ENCODE data around the gene SFTPB. TPM values are rescaled to one million over a fixed set of nuclear protein-coding genes. Genes with fewer than 3 reads are reported as not detected.
A peak's percentile ranks its signal among the peaks of the same experiment; 100 is the strongest.
"Not testable (repeated sequence)": the region's sequence is repeated elsewhere in the genome, so short reads cannot be mapped to it uniquely, and the experiment has no call there.

SFTPB gene
- total RNA-seq, 1 experiment from 2014 or later, result not detected

GRCh38 chr2:85662899-85663593, 5.0 kb downstream of the SFTPB start:
- Histone ChIP-seq H3K27ac (no peak overlapping the region), H3K36me3 (no peaks in the 10 kb centered on the region), H3K4me1 (no peaks in the 10 kb centered on the region), H3K4me3 (no peak overlapping the region), H3K27me3 (no peaks in the 10 kb centered on the region), H3K9me3 (replicated peaks) (no peaks in the 10 kb centered on the region)
- peak in 1 of 2 experiments; percentile 30 for DNase-seq

GRCh38 chr2:85661139-85661858, 6.7 kb downstream of the SFTPB start:
- no peaks in the 10 kb centered on the region for H3K27me3 ChIP-seq
- H3K4me1 ChIP-seq, result no peaks in the 10 kb centered on the region
- no peak overlapping the region for H3K4me3 ChIP-seq
- no peak for DNase-seq
- no peaks in the 10 kb centered on the region for H3K9me3 ChIP-seq (replicated peaks)
- no peak overlapping the region for H3K27ac ChIP-seq
- no peaks in the 10 kb centered on the region for H3K36me3 ChIP-seq

- Histone ChIP-seq H3K27me3 (no peaks in the 10 kb centered on the region), H3K36me3 (no peaks in the 10 kb centered on the region), H3K27ac (no peak overlapping the region), H3K4me1 (no peaks in the 10 kb centered on the region), H3K4me3 (no peak overlapping the region), H3K9me3 (replicated peaks) (no peaks in the 10 kb centered on the region)
- DNase-seq, result no peak
Observed at GRCh38 chr2:85660725-85661124, 7.3 kb downstream of the SFTPB start.

GRCh38 chr2:85660301-85660700, 7.7 kb downstream of the SFTPB start:
- H3K4me1 ChIP-seq; H3K9me3 ChIP-seq (replicated peaks); H3K27me3 ChIP-seq; H3K27ac ChIP-seq; DNase-seq; H3K4me3 ChIP-seq; H3K36me3 ChIP-seq: not testable (repeated sequence)

- no peaks in the 10 kb centered on the region for H3K27me3 ChIP-seq
- H3K4me3 ChIP-seq, result no peak overlapping the region
- H3K9me3 ChIP-seq (replicated peaks), result no peaks in the 10 kb centered on the region
- H3K36me3 ChIP-seq, result 0 out of 2 replicates have a peak, but pooled peaks cover 2% of the 10 kb centered on the region
- H3K27ac ChIP-seq, result no peak overlapping the region
- no peak for DNase-seq
- no peaks in the 10 kb centered on the region for H3K4me1 ChIP-seq
Observed at GRCh38 chr2:85659324-85659981, 8.5 kb downstream of the SFTPB start.

- not testable (repeated sequence) for H3K4me3 ChIP-seq; H3K4me1 ChIP-seq; H3K27ac ChIP-seq; DNase-seq; H3K9me3 ChIP-seq (replicated peaks); H3K27me3 ChIP-seq
- peaks cover 19% of the 10 kb centered on the region for H3K36me3 ChIP-seq
Observed at GRCh38 chr2:85657399-85657798, 10.6 kb downstream of the SFTPB start.

- no peak overlapping the region for H3K27ac ChIP-seq
- H3K27me3 ChIP-seq, result no peaks in the 10 kb centered on the region
- no peaks in the 10 kb centered on the region for H3K4me1 ChIP-seq
- H3K9me3 ChIP-seq (replicated peaks), result no peaks in the 10 kb centered on the region
- no peak for DNase-seq
- H3K4me3 ChIP-seq, result no peak overlapping the region
- peaks cover 26% of the 10 kb centered on the region for H3K36me3 ChIP-seq
Observed at GRCh38 chr2:85656468-85656867, 11.5 kb downstream of the SFTPB start.

- Histone ChIP-seq H3K36me3 (peaks cover 31% of the 10 kb centered on the region), H3K4me3 (no peak overlapping the region), H3K9me3 (replicated peaks) (no peaks in the 10 kb centered on the region), H3K27me3 (no peaks in the 10 kb centered on the region), H3K4me1 (no peaks in the 10 kb centered on the region), H3K27ac (no peak overlapping the region)
- DNase-seq, result no peak
Observed at GRCh38 chr2:85655961-85656417, 12.0 kb downstream of the SFTPB start.

- H3K27me3 ChIP-seq, result no peaks in the 10 kb centered on the region
- H3K36me3 ChIP-seq, result peaks cover 49% of the 10 kb centered on the region
- no peaks in the 10 kb centered on the region for H3K9me3 ChIP-seq (replicated peaks)
- no peak overlapping the region for H3K4me3 ChIP-seq
- no peak for DNase-seq
- H3K27ac ChIP-seq, result no peak overlapping the region
- H3K4me1 ChIP-seq, result no peaks in the 10 kb centered on the region
Observed at GRCh38 chr2:85653996-85654395, 14.0 kb downstream of the SFTPB start.

- H3K9me3 ChIP-seq (replicated peaks), result no peaks in the 10 kb centered on the region
- peaks cover 68% of the 10 kb centered on the region for H3K36me3 ChIP-seq
- H3K4me1 ChIP-seq, result no peaks in the 10 kb centered on the region
- H3K27me3 ChIP-seq, result no peaks in the 10 kb centered on the region
- no peak for DNase-seq
- no peak overlapping the region for H3K4me3 ChIP-seq
- no peak overlapping the region for H3K27ac ChIP-seq
Observed at GRCh38 chr2:85652056-85652455, 15.9 kb downstream of the SFTPB start.

GRCh38 chr2:85651097-85651496, 16.9 kb downstream of the SFTPB start:
- DNase-seq, result no peak
- H3K4me1 ChIP-seq, result no peaks in the 10 kb centered on the region
- H3K4me3 ChIP-seq, result no peak overlapping the region
- H3K9me3 ChIP-seq (replicated peaks), result no peaks in the 10 kb centered on the region
- H3K27ac ChIP-seq, result no peak overlapping the region
- peaks cover 76% of the 10 kb centered on the region for H3K36me3 ChIP-seq
- no peaks in the 10 kb centered on the region for H3K27me3 ChIP-seq

- Histone ChIP-seq H3K27ac (no peak overlapping the region), H3K4me3 (no peak overlapping the region), H3K4me1 (no peaks in the 10 kb centered on the region), H3K27me3 (no peaks in the 10 kb centered on the region), H3K9me3 (replicated peaks) (no peaks in the 10 kb centered on the region), H3K36me3 (peaks cover 82% of the 10 kb centered on the region)
- DNase-seq, result no peak
Observed at GRCh38 chr2:85650456-85650855, 17.5 kb downstream of the SFTPB start.

- H3K9me3 ChIP-seq (replicated peaks), result no peaks in the 10 kb centered on the region
- peaks cover 90% of the 10 kb centered on the region for H3K36me3 ChIP-seq
- H3K27me3 ChIP-seq, result no peaks in the 10 kb centered on the region
- H3K4me3 ChIP-seq, result no peak overlapping the region
- DNase-seq, result no peak
- H3K27ac ChIP-seq, result no peak overlapping the region
- H3K4me1 ChIP-seq, result no peaks in the 10 kb centered on the region
Observed at GRCh38 chr2:85649201-85650190, 18.5 kb downstream of the SFTPB start.

GRCh38 chr2:85648619-85649018, 19.4 kb downstream of the SFTPB start:
- Histone ChIP-seq H3K4me1 (no peaks in the 10 kb centered on the region), H3K9me3 (replicated peaks) (no peaks in the 10 kb centered on the region), H3K27me3 (no peaks in the 10 kb centered on the region), H3K36me3 (peaks cover 91% of the 10 kb centered on the region), H3K27ac (no peak overlapping the region), H3K4me3 (no peak overlapping the region)
- DNase-seq, result peak; percentile 45 to 62
